ENCODE results near the gene HIRA. TPM values are rescaled to one million over a fixed set of nuclear protein-coding genes. Genes with fewer than 3 reads are reported as not detected.
A peak's percentile ranks its signal among the peaks of the same experiment; 100 is the strongest.

The HIRA gene
- total and polyA plus RNA-seq, 9 of the 15 experiments (the other 6 are each of a cell fraction or from before 2014, with no cell fraction given): 0.96 to 132 (median 58.4) TPM

DNA sequence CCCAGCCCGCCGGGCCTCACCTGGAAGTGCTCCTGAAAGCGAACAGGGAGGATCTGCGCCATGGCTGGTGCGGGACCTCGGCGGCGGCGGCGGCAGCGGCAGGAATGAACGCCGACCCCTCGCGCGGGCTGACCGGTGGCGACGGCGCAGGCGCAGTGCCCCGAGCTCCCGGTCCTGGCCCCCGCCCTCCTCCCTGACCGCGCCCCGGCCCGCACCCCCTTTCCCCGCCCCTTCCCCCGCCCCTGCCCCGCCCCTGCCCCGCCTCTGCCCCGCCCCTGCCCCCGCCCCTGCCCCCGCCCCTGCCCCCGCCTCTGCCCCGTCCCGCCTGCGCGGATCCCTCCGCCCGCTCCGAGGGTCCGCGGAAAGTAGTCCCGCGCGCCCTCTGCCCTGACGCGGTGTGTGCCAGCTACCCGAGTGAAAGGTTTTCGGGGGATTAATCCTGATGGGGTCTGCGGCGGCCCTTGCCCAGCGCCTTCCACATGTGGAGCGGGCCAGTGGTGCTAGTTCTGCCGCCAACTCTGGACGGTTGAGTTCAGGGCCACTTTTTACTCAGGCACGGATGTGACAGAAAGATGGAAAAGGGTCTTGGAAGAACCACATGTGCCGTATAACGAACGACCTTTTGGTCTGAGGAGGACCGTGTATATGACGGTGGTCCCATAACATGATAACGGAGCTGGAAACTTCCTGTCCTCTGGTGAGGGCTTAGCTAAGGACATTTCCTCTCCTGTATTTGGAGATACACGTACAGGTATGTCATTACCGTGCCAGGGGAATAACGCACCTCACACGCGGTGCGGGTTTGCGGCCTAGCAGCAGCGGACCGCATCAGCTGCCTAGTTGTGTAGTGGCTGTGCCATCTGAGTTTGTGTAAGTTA lies 139.7 kb downstream of the HIRA start, which contains the start of gene CLTCL1 (continued):
- TF ChIP-seq, protein P1, sequence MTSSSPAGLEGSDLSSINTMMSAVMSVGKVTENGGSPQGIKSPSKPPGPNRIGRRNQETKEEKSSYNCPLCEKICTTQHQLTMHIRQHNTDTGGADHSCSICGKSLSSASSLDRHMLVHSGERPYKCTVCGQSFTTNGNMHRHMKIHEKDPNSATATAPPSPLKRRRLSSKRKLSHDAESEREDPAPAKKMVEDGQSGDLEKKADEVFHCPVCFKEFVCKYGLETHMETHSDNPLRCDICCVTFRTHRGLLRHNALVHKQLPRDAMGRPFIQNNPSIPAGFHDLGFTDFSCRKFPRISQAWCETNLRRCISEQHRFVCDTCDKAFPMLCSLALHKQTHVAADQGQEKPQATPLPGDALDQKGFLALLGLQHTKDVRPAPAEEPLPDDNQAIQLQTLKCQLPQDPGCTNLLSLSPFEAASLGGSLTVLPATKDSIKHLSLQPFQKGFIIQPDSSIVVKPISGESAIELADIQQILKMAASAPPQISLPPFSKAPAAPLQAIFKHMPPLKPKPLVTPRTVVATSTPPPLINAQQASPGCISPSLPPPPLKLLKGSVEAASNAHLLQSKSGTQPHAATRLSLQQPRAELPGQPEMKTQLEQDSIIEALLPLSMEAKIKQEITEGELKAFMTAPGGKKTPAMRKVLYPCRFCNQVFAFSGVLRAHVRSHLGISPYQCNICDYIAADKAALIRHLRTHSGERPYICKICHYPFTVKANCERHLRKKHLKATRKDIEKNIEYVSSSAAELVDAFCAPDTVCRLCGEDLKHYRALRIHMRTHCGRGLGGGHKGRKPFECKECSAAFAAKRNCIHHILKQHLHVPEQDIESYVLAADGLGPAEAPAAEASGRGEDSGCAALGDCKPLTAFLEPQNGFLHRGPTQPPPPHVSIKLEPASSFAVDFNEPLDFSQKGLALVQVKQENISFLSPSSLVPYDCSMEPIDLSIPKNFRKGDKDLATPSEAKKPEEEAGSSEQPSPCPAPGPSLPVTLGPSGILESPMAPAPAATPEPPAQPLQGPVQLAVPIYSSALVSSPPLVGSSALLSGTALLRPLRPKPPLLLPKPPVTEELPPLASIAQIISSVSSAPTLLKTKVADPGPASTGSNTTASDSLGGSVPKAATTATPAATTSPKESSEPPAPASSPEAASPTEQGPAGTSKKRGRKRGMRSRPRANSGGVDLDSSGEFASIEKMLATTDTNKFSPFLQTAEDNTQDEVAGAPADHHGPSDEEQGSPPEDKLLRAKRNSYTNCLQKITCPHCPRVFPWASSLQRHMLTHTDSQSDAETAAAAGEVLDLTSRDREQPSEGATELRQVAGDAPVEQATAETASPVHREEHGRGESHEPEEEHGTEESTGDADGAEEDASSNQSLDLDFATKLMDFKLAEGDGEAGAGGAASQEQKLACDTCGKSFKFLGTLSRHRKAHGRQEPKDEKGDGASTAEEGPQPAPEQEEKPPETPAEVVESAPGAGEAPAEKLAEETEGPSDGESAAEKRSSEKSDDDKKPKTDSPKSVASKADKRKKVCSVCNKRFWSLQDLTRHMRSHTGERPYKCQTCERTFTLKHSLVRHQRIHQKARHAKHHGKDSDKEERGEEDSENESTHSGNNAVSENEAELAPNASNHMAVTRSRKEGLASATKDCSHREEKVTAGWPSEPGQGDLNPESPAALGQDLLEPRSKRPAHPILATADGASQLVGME (CRISPR knock-in tag; IDR thresholded peaks at IDR 0.05): peak; percentile 52; the same call in 1 of the 2 replicates
- TF ChIP-seq, protein P2, sequence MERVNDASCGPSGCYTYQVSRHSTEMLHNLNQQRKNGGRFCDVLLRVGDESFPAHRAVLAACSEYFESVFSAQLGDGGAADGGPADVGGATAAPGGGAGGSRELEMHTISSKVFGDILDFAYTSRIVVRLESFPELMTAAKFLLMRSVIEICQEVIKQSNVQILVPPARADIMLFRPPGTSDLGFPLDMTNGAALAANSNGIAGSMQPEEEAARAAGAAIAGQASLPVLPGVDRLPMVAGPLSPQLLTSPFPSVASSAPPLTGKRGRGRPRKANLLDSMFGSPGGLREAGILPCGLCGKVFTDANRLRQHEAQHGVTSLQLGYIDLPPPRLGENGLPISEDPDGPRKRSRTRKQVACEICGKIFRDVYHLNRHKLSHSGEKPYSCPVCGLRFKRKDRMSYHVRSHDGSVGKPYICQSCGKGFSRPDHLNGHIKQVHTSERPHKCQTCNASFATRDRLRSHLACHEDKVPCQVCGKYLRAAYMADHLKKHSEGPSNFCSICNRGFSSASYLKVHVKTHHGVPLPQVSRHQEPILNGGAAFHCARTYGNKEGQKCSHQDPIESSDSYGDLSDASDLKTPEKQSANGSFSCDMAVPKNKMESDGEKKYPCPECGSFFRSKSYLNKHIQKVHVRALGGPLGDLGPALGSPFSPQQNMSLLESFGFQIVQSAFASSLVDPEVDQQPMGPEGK (CRISPR knock-in tag; IDR thresholded peaks at IDR 0.05; ENCODE audit: borderline replicate concordance): no peak; the same call in 1 of the 2 replicates
- TF ChIP-seq NR4A1 (CRISPR knock-in tag; IDR thresholded peaks at IDR 0.05): peak; percentile 97
- peak; percentile 85 for TF ChIP-seq NR4A1 (tag; IDR thresholded peaks at IDR 0.05)
- TF ChIP-seq, protein P3, sequence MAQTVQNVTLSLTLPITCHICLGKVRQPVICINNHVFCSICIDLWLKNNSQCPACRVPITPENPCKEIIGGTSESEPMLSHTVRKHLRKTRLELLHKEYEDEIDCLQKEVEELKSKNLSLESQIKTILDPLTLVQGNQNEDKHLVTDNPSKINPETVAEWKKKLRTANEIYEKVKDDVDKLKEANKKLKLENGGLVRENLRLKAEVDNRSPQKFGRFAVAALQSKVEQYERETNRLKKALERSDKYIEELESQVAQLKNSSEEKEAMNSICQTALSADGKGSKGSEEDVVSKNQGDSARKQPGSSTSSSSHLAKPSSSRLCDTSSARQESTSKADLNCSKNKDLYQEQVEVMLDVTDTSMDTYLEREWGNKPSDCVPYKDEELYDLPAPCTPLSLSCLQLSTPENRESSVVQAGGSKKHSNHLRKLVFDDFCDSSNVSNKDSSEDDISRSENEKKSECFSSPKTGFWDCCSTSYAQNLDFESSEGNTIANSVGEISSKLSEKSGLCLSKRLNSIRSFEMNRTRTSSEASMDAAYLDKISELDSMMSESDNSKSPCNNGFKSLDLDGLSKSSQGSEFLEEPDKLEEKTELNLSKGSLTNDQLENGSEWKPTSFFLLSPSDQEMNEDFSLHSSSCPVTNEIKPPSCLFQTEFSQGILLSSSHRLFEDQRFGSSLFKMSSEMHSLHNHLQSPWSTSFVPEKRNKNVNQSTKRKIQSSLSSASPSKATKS (CRISPR knock-in tag; IDR thresholded peaks at IDR 0.05): no peak
- TF ChIP-seq HNRNPL (IDR thresholded peaks at IDR 0.05; ENCODE audit: low read depth, low read length): peak; percentile 79; the same call in 1 of the 2 replicates
- TF ChIP-seq, protein P4, sequence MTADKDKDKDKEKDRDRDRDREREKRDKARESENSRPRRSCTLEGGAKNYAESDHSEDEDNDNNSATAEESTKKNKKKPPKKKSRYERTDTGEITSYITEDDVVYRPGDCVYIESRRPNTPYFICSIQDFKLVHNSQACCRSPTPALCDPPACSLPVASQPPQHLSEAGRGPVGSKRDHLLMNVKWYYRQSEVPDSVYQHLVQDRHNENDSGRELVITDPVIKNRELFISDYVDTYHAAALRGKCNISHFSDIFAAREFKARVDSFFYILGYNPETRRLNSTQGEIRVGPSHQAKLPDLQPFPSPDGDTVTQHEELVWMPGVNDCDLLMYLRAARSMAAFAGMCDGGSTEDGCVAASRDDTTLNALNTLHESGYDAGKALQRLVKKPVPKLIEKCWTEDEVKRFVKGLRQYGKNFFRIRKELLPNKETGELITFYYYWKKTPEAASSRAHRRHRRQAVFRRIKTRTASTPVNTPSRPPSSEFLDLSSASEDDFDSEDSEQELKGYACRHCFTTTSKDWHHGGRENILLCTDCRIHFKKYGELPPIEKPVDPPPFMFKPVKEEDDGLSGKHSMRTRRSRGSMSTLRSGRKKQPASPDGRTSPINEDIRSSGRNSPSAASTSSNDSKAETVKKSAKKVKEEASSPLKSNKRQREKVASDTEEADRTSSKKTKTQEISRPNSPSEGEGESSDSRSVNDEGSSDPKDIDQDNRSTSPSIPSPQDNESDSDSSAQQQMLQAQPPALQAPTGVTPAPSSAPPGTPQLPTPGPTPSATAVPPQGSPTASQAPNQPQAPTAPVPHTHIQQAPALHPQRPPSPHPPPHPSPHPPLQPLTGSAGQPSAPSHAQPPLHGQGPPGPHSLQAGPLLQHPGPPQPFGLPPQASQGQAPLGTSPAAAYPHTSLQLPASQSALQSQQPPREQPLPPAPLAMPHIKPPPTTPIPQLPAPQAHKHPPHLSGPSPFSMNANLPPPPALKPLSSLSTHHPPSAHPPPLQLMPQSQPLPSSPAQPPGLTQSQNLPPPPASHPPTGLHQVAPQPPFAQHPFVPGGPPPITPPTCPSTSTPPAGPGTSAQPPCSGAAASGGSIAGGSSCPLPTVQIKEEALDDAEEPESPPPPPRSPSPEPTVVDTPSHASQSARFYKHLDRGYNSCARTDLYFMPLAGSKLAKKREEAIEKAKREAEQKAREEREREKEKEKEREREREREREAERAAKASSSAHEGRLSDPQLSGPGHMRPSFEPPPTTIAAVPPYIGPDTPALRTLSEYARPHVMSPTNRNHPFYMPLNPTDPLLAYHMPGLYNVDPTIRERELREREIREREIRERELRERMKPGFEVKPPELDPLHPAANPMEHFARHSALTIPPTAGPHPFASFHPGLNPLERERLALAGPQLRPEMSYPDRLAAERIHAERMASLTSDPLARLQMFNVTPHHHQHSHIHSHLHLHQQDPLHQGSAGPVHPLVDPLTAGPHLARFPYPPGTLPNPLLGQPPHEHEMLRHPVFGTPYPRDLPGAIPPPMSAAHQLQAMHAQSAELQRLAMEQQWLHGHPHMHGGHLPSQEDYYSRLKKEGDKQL (CRISPR knock-in tag; IDR thresholded peaks at IDR 0.05; ENCODE audit: borderline replicate concordance): no peak
